ENCODE measurements around the gene SH3YL1.

Gene SH3YL1

GRCh38 chr2:258933-259332 is 4.9 kb downstream of the SH3YL1 start:
- DNase-seq (ENCODE audit: low read depth, low spot score), result no peak

- DNase-seq (ENCODE audit: low read depth, low spot score), result no peak
Measured at GRCh38 chr2:257842-258241, 6.0 kb downstream of the SH3YL1 start.

GRCh38 chr2:257429-257828 is 6.4 kb downstream of the SH3YL1 start:
- DNase-seq (ENCODE audit: low read depth, low spot score), result no peak

GRCh38 chr2:256094-256493 is 7.7 kb downstream of the SH3YL1 start:
- no peak for DNase-seq (ENCODE audit: low read depth, low spot score)

- DNase-seq (ENCODE audit: low read depth, low spot score), result no peak
Measured at GRCh38 chr2:255195-255594, 8.6 kb downstream of the SH3YL1 start.

GRCh38 chr2:254241-254640 is 9.6 kb downstream of the SH3YL1 start:
- DNase-seq (ENCODE audit: low read depth, low spot score), result no peak

GRCh38 chr2:253202-253638 is 10.6 kb downstream of the SH3YL1 start:
- DNase-seq (ENCODE audit: low read depth, low spot score), result no peak

GRCh38 chr2:252001-252602 is 11.7 kb downstream of the SH3YL1 start:
- DNase-seq (ENCODE audit: low read depth, low spot score), result no peak

GRCh38 chr2:249538-250042 is 14.2 kb downstream of the SH3YL1 start:
- DNase-seq (ENCODE audit: low read depth, low spot score), result no peak

GRCh38 chr2:248724-249123 is 15.1 kb downstream of the SH3YL1 start:
- no peak for DNase-seq (ENCODE audit: low read depth, low spot score)

- peak; percentile 15 for DNase-seq (ENCODE audit: low read depth, low spot score)
Measured at GRCh38 chr2:246489-247144, 17.2 kb downstream of the SH3YL1 start.

- DNase-seq (ENCODE audit: low read depth, low spot score), result no peak
Measured at GRCh38 chr2:244547-244946, 19.3 kb downstream of the SH3YL1 start.

- DNase-seq (ENCODE audit: low read depth, low spot score), result no peak
Measured at GRCh38 chr2:238869-239268, 25.0 kb downstream of the SH3YL1 start.

- DNase-seq (ENCODE audit: low read depth, low spot score), result no peak
Measured at GRCh38 chr2:238431-238830, 25.4 kb downstream of the SH3YL1 start.

GRCh38 chr2:237878-238277 is 26.0 kb downstream of the SH3YL1 start:
- DNase-seq (ENCODE audit: low read depth, low spot score), result no peak

GRCh38 chr2:236993-237539 is 26.8 kb downstream of the SH3YL1 start:
- no peak for DNase-seq (ENCODE audit: low read depth, low spot score)

- no peak for DNase-seq (ENCODE audit: low read depth, low spot score)
Measured at GRCh38 chr2:234421-234820, 29.4 kb downstream of the SH3YL1 start.

- DNase-seq (ENCODE audit: low read depth, low spot score), result no peak
Measured at GRCh38 chr2:233030-233429, 30.8 kb downstream of the SH3YL1 start.

GRCh38 chr2:231521-232185 is 32.2 kb downstream of the SH3YL1 start:
- no peak for DNase-seq (ENCODE audit: low read depth, low spot score)

GRCh38 chr2:228518-229278 is 35.1 kb downstream of the SH3YL1 start:
- no peak for DNase-seq (ENCODE audit: low read depth, low spot score)

GRCh38 chr2:228115-228514 is 35.7 kb downstream of the SH3YL1 start:
- no peak for DNase-seq (ENCODE audit: low read depth, low spot score)
